RWPE2 (cell line): Measurements from ENCODE around the gene POLR3K.

Experiments used
- ATAC-seq: fragments of 200-7000 bp; cut with Tn5 transposase; 3 replicates; pipeline ENCODE4 v1.9.1; 2021; ENCODE audit warnings: low read depth
- DNase-seq: peaks from one replicate; pipeline ENCODE4 v3.0.0-alpha.2; 2020; ENCODE audit warnings: low spot score
- H3K27ac ChIP-seq: fragments of 450-650 bp; 2 replicates; pipeline ENCODE4 v1.5.1; 2017; ENCODE audit warnings: mild to moderate bottlenecking; ENCODE audit not compliant: poor library complexity, severe bottlenecking
- H3K27me3 ChIP-seq: fragments of 250-450 bp; sonication (Bioruptor Pico); 2 replicates; pipeline ENCODE4 v1.5.1; 2021; ENCODE audit warnings: mild to moderate bottlenecking, moderate library complexity; ENCODE audit not compliant: insufficient read depth, poor library complexity, severe bottlenecking
- H3K36me3 ChIP-seq: fragments of 250-450 bp; sonication (Bioruptor Pico); 2 replicates; pipeline ENCODE4 v1.5.1; 2020; ENCODE audit warnings: low read depth, mild to moderate bottlenecking, moderate library complexity
- H3K4me1 ChIP-seq: fragments of 250-450 bp; sonication (Bioruptor Pico); 2 replicates; pipeline ENCODE4 v1.5.1; 2021; ENCODE audit warnings: mild to moderate bottlenecking, moderate library complexity; ENCODE audit not compliant: insufficient read depth, poor library complexity, severe bottlenecking
- H3K4me3 ChIP-seq: fragments of 250-450 bp; sonication (Bioruptor Pico); 2 replicates; pipeline ENCODE4 v1.5.1; 2021; ENCODE audit warnings: mild to moderate bottlenecking, moderate library complexity; ENCODE audit not compliant: severe bottlenecking
- H3K9me3 ChIP-seq: fragments of 250-450 bp; sonication (Bioruptor Pico); 2 replicates; pipeline ENCODE4 v1.5.1; 2021; ENCODE audit warnings: mild to moderate bottlenecking, moderate library complexity; ENCODE audit not compliant: severe bottlenecking
- CTCF ChIP-seq: fragments of 450-650 bp; IDR thresholded peaks from one replicate; pipeline ENCODE4 v1.5.1; 2017; ENCODE audit warnings: mild to moderate bottlenecking, moderate library complexity; ENCODE audit not compliant: poor library complexity, severe bottlenecking

Gene POLR3K

DNA sequence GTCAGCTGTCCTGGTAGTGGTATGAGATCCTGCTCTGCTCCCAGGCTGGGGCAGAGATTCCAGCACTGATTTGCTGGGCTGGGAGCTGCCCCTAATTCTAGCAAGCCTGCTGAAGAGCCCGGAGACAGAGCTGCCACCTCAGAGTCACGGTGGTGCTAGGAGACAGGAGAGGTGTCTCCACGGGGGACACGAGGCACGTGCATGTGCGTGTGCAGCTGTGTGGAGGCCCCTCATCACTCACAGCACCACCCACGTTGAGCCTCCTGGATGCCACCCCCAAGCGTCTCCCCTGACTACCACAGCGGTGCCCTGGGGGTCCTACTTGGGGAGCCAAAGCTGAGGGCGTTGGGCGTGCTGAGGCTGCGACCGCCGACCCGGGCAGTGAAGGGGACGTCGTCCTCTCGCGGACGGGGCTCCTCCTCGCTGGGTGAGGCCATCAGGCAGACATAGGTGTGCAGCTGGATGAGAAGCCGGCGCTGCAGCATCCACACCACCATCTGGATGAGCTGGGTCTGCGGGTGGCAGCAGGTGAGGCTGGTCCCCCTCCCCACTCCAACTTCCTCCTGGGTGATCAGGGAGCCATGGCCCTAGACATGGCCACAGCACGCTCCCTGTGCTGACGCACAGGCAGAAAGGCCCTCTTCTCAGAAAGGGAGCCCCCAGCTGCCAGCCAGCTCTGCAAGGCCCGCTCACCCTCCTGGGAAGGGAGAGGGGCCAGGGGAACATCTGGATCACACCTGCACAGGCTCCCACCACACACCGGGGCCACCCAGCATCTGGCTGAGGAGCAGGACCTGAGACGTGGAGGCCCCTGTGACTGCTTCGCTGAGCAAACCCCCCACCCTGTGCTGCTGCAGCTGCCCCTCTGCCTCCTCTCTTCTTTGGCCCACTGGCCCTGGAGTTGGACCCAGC lies 36.2 kb upstream of the POLR3K start:
- Histone ChIP-seq H3K4me1 (peaks cover 10% of the 10 kb centered on the region), H3K4me3 (no peak overlapping the region), H3K27me3 (no peaks in the 10 kb centered on the region), H3K9me3 (no peaks in the 10 kb centered on the region), H3K36me3 (peaks cover 54% of the 10 kb centered on the region), H3K27ac (no peak overlapping the region)
- DNase-seq (no peak), ATAC-seq (no peak)
- no peak for TF ChIP-seq CTCF

DNA sequence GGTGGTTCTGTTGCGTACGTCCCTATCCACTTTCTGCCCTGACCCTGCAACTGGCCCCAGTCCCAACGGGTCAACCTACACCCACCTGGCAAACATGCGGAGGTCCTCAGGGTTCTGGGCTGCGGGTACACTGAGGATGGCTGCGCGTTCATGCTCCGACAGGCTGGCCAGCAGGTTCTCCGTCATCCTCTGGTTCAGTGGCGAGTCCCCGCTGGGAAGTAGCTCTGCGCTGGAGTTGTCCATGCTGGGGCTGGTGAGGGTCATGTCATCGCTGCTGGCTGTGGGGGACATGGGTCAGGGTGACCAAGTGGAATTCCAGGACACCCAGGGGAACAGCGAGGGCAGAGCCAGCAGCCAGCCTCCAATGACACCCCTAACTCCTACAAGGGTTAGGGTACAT lies 35.2 kb upstream of the POLR3K start:
- no peak overlapping the region for H3K27ac ChIP-seq
- H3K36me3 ChIP-seq, result peaks cover 53% of the 10 kb centered on the region
- DNase-seq (no peak), ATAC-seq (no peak)
- H3K27me3 ChIP-seq, result no peaks in the 10 kb centered on the region
- no peaks in the 10 kb centered on the region for H3K9me3 ChIP-seq
- no peak for TF ChIP-seq CTCF
- H3K4me3 ChIP-seq, result no peak overlapping the region
- H3K4me1 ChIP-seq, result peaks cover 17% of the 10 kb centered on the region

GRCh38 chr16:86483-86952 lies 33.1 kb upstream of the POLR3K start:
- no peak for DNase-seq
- no peaks in the 10 kb centered on the region for H3K9me3 ChIP-seq
- no peak for TF ChIP-seq CTCF
- H3K36me3 ChIP-seq, result peaks cover 47% of the 10 kb centered on the region
- H3K4me1 ChIP-seq, result peaks cover 17% of the 10 kb centered on the region
- H3K27me3 ChIP-seq, result no peaks in the 10 kb centered on the region
- no peak overlapping the region for H3K27ac ChIP-seq
- no peak overlapping the region for H3K4me3 ChIP-seq
- no peak for ATAC-seq

GRCh38 chr16:85865-86264 lies 32.5 kb upstream of the POLR3K start:
- H3K27ac ChIP-seq, result peak overlapping the region; percentile 77
- peaks cover 41% of the 10 kb centered on the region for H3K36me3 ChIP-seq
- no peaks in the 10 kb centered on the region for H3K27me3 ChIP-seq
- no peak for TF ChIP-seq CTCF
- ATAC-seq, result no peak
- no peaks in the 10 kb centered on the region for H3K9me3 ChIP-seq
- no peak for DNase-seq
- peaks cover 17% of the 10 kb centered on the region for H3K4me1 ChIP-seq
- no peak overlapping the region for H3K4me3 ChIP-seq

DNA sequence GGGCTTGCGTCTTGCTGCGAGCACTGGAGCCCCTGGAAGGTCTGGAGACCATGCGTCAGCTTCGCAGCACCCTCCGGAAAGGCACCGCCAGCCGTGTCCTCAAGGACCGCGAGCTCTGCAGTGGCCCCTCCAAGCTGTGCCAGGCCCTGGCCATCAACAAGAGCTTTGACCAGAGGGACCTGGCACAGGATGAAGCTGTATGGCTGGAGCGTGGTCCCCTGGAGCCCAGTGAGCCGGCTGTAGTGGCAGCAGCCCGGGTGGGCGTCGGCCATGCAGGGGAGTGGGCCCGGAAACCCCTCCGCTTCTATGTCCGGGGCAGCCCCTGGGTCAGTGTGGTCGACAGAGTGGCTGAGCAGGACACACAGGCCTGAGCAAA lies 32.0 kb upstream of the POLR3K start:
- no peak for ATAC-seq
- no peak overlapping the region for H3K4me3 ChIP-seq
- no peak for DNase-seq
- no peaks in the 10 kb centered on the region for H3K9me3 ChIP-seq
- H3K36me3 ChIP-seq, result peaks cover 40% of the 10 kb centered on the region
- H3K4me1 ChIP-seq, result peaks cover 17% of the 10 kb centered on the region
- no peaks in the 10 kb centered on the region for H3K27me3 ChIP-seq
- peak overlapping the region; percentile 77 for H3K27ac ChIP-seq
- no peak for TF ChIP-seq CTCF
